HCT116 (cell line): Measurements from ENCODE around the gene PALMD.

Source experiments
- CTCF ChIP-seq, 3 experiments: fragments of 200-600 bp in 1 of 3; sonication (generic) in 1 of 3; IDR thresholded peaks in 2 of 3; conservative IDR thresholded peaks in 1 of 3; 2 replicates each; pipeline ENCODE4 v1.5.1; 2012 to 2017; ENCODE audit warnings: low read depth in 2 of 3, low read length in 2 of 3, antibody characterized with exemption in 1 of 3, borderline replicate concordance in 1 of 3, control low read depth in 1 of 3, mild to moderate bottlenecking in 1 of 3, mixed read lengths in 1 of 3, mixed run types in 1 of 3, moderate library complexity in 1 of 3; ENCODE audit not compliant: insufficient read depth in 1 of 3
- EZH2 ChIP-seq: fragments of 200-600 bp; sonication (generic); IDR thresholded peaks from 2 replicates; pipeline ENCODE4 v1.6.1; 2017; ENCODE audit warnings: antibody characterized with exemption, mixed run types
- SIN3A ChIP-seq: IDR thresholded peaks from 2 replicates; pipeline ENCODE4 v1.6.1; 2012; ENCODE audit warnings: low read depth
- TF ChIP-seq, protein P1 (sequence below): IDR thresholded peaks from 2 replicates; pipeline ENCODE4 v1.6.1; 2012

DNA sequence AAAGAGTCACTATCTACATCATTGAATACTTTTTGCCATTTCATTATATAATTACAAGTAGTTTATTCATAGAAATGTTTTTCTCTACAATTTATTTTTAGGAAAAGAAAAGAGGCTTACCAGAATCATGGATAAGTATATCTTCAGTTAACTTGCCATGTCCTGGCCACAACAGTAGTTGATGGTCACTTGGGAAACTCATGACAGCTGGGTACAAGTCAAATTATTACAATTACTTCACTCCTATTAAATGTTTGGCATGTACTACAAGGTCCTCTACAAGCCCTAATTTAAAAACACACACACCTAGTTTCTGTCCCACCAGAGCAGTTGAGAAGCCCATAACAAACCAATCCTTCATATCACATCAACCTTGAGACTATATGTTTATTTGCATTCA lies 29.4 kb downstream of the PALMD start:
- TF ChIP-seq CTCF (IDR thresholded peaks at IDR 0.05 in 2 of 3, conservative IDR thresholded peaks at IDR 0.05 in 1 of 3; ENCODE audit: borderline replicate concordance in 1 of 3, insufficient read depth in 1 of 3, low read depth in 2 of 3, low read length in 2 of 3) (no peak), EZH2 (no peak), SIN3A (no peak)
- TF ChIP-seq, protein P1, sequence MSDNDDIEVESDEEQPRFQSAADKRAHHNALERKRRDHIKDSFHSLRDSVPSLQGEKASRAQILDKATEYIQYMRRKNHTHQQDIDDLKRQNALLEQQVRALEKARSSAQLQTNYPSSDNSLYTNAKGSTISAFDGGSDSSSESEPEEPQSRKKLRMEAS: no peak
